AML-193 (cell line): Measurements from ENCODE around the gene CHST15.

Experiments used
- DNase-seq, 2 experiments: peaks; one replicate each; lab custom pipeline; 2025; lab: John Stamatoyannopoulos, UW

Gene CHST15

GRCh38 chr10:124010563-124011131, 82.8 kb downstream of the CHST15 start:
- no peak for DNase-seq

DNA sequence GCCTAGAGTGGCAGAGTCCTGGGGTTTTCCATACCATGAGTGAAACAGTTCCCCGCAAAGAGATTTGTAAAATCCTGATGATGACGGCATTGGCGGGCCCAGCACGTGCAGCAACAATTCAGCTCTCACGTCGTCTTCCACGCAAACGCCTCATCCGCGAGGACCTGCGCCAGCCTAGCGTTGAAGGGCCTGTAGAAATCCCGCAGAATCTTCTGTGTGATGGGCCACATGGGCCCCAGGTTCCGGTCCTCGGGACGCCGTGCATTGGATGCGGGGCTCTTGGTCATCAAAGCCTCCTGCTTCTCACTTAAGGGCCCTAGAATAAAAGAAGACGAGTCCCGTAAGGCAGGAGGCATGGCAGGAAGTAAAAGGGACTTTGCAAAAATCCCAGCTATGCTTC, 83.4 kb downstream of the CHST15 start:
- no peak for DNase-seq

- DNase-seq: no peak
Measured at GRCh38 chr10:124009231-124010015, 84.0 kb downstream of the CHST15 start.

GRCh38 chr10:124008681-124009080, 84.7 kb downstream of the CHST15 start:
- no peak for DNase-seq

DNA sequence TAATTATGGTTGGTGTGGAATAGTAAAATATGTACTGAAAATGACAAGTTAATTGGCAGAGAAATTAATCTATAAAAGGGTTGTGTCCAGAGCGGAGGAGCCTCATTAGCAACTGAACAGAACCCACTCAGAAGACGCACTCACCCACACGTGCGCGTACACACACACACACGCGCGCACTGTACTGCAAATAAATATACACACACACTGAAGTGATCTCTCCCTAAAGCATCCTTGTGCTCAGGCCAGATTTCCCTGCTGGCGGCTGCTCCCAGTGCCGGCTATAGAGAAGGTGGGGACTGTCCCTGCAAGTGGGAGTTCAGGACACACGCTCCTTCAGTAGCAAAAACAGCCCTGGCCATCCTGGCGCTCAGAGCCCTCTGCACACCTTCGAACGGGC, 85.2 kb downstream of the CHST15 start:
- no peak for DNase-seq

DNA sequence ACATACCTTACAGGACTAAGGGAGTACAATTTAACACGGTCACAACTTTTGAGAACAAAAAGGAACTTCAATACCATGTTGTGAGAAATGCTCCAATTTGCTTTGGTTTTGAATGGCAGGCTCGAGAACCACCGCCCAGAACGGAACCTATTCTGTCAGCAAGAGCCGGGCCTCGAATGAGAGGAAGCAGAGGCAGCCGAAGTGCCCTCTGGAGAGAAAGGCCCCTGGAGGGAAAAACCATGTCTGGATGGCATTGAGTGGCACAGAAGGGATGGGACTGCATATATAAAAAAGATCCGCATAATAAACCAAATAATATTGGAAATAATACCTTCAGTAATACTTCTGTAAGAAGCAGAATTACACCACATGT, 85.6 kb downstream of the CHST15 start:
- DNase-seq: no peak

DNA sequence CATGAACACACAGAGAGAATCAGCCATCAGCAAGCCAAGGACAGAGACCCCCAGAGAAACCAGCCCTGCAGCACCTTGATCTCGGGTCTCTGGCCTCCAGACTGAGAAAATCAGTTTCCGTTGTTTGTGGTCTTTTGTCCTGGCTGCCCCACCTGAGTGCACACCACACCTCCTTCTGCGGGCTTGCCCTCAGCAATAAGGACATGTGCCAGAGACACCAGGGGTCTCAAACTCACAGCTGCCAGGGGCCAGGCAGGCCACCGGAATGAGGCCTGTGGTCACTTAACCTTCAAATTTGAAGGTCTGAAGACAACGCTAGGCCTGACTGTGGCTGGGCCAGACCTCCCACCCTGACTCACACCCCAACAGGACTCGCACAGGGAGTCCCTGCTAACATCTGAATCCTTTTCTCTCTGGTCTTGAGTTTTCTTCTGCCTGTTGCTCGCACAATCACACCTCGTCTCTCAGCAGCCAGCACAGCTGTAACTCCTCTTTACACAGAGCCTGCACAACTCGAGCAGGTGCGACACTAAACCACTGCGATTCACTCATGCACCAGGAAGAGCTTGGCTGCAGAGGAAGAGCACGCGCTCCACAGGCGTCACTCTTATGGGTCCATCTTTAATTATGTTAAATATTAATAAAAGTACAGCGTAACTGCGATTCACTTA, 86.2 kb downstream of the CHST15 start:
- no peak for DNase-seq

GRCh38 chr10:124006526-124006925, 86.9 kb downstream of the CHST15 start:
- no peak for DNase-seq

- no peak for DNase-seq
Measured at GRCh38 chr10:124005991-124006392, 87.4 kb downstream of the CHST15 start.

DNA sequence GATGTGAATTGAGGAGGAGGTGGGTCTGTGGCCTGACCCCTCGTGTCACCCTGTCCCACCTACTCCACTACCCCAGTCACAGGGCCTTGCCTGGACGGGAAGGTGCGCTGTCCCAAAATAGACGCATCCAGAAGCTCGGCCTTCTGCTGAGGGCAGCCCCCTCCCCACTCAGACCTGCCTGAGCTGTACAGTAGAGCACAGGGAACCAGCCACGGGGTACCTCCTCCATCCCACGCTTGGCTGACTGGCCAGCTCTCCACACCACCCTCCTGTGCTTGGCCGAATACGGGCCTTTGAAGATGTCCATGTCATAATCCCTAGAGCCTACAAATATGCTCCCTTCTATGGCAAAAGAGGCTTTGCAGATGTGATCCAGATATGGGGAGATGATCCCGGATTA, 88.3 kb downstream of the CHST15 start:
- no peak for DNase-seq

DNA sequence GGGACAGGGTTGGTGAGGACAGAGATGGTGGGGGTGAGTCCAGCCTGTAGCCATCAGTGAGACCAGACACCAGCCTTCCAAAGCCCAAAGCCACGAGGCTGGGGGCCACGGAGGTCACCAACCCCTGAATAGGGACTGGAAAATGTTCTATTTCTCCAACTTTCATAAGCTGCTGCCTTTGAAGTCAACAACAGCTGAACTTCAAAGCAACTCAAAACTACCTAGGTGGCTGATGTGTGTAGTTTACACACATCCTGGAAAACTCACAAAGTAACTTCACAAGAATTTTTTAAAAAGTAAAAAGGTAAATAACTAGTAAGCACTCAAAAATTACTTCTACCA, 88.8 kb downstream of the CHST15 start:
- DNase-seq: no peak

- no peak for DNase-seq
Measured at GRCh38 chr10:124003871-124004662, 89.3 kb downstream of the CHST15 start.

DNA sequence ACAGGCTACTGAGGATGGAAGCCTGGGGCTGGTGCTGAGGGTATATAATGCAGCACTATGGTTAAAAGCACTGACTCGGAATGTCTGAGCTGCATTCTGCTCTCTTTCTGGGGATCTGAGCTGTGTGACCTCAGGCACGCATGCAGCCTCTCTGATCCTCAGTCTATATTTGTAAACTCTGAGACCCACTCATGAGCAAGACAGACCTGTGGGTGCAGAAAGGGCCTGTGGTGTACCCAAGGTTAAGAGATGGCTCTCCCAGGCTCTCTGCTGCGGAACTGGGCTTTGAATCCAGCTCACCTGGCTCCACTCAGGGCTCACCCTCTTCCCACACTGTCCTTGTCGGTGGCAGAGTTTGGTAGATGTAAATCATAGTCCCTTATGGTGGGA, 89.9 kb downstream of the CHST15 start:
- DNase-seq: no peak

- no peak for DNase-seq
Measured at GRCh38 chr10:124003070-124003419, 90.4 kb downstream of the CHST15 start.

DNA sequence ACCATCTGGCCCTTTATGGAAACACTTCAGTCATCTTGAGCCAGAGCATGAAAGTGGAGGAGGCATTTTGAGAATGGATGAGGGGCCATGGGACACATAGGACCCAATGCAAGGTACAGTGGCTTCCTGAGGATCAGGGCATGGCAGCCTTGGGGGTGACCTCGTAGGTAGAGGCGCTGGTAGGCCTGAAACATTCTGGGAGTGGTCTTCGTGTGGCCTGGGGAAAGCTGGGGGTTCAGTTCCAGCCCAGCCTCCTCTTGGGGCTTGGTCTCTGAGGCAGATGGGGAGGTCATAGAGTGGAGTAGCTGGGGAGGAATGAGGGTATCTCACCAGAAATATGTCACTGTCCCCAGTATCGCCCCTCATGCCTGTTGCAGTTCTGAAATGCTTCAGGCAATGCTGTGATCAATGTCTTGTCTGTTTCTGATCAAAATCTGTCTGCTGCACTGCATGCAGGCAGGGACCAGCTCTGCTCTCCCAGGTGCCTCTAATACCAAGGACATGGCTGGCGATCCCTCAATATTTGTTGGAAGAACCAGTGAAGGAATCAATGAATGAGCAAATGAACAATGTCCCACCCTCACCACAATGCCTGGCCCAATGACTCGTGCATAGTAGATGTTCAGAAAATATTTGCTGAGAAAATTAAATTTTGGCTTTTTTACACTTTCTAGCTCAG, 90.9 kb downstream of the CHST15 start:
- DNase-seq: no peak

DNA sequence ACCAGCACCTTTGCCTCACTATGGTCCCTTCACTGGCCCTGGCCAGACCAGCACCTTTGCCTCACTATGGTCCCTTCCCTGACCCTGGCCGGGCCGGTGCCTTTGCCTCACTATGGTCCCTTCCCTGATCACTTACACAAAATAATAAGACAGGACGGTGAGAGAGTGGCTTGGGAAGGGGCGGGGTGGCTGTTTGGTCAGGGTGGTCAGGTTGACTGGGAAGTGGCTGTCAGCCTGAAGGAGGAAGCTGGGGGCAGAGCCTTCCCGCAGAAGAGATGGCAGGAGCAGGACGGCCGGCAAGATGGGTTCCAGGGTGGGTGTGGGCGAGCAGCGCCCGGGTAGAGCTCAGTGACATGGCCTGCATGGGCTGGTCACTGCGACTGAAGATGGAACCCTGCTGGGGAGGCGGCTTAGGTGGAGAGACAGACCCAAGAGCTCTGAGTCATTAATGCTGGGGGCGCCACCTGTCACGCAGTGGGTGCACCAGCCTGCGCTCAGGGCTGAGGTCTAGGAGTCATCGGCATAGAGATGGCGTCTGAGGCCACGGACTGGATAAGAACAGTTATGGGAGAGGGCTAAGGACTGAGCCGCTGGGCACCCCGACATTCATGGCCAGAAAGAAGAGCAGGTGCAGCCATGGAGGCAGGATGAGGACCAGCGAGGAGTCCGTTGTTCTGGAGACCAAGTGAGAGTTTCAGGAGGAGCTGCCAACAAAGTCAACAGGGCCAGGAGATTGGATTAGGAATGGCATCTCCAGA, 91.8 kb downstream of the CHST15 start:
- no peak for DNase-seq

- no peak for DNase-seq
Measured at GRCh38 chr10:124000792-124001201, 92.6 kb downstream of the CHST15 start.

- DNase-seq: no peak
Measured at GRCh38 chr10:123999956-124000615, 93.3 kb downstream of the CHST15 start.

GRCh38 chr10:123999261-123999660, 94.1 kb downstream of the CHST15 start:
- DNase-seq: no peak

DNA sequence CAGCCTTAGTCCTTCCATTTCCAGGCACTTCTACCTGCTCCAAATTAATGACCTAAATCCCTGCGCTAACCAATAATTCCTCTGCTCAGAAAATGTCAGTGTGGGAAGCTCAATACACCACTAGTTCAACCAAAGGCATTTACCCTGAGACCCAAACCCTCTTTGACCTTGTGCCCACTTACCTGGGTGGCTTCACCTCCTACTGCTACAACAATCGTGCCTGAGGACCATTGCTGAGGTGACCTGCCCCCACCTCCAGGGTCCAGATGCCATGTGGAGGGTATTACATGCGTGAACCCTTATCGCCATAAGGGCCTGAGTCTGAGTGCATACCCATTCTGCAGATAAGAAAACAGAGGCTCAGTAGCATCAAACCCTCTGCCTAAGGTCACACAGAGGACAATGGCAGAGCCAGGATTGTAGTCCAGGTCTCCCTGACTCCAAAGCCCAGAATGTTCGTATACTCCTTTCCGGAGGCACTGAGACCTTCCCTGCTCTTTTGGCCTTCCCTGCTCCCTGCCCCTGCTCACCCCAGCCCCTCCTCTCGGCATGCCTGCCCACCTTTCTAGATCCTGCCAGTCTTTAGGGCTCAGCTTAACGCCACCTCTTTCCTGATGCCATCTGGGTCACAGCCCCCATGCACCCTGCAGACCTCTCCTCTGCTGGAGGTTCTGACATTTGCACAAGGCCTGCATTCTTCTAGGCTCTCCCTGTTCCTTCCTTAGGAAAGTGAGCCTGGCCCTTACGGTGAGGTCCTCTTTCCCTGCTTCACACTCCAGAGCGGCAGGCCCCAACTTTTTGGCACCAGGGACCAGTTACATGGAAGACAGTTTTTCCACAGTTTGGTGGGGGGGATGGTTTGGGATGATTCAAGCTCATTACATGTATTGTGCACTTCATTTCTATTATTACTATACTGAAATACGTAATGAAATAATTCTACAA, 94.9 kb downstream of the CHST15 start:
- DNase-seq: no peak
